Endodermal cell (in vitro differentiated cells): ENCODE data around the gene TTBK1. TPM values are rescaled to one million over a fixed set of nuclear protein-coding genes. Genes with fewer than 3 reads are reported as not detected.

Experiments used
- DNase-seq: peaks from one replicate; pipeline ENCODE4 v3.0.0-alpha.2; 2017
- H3K27ac ChIP-seq: 2 replicates; pipeline ENCODE4 v1.5.1; 2013; ENCODE audit warnings: mild to moderate bottlenecking, low read depth, low read length, moderate library complexity
- H3K27me3 ChIP-seq: 2 replicates; pipeline ENCODE4 v1.6.1; 2013; ENCODE audit warnings: mild to moderate bottlenecking, low read length, moderate library complexity; ENCODE audit not compliant: insufficient read depth, control insufficient read depth, poor library complexity, severe bottlenecking
- H3K36me3 ChIP-seq: 2 replicates; pipeline ENCODE4 v1.7.0; 2013; ENCODE audit warnings: mild to moderate bottlenecking, low read length, moderate library complexity; ENCODE audit not compliant: control insufficient read depth, insufficient read depth
- H3K4me1 ChIP-seq: one replicate; pipeline ENCODE4 v1.7.0; 2013; ENCODE audit warnings: low read length; ENCODE audit not compliant: control insufficient read depth, insufficient read depth
- H3K4me3 ChIP-seq: 2 replicates; pipeline ENCODE4 v1.5.1; 2013; ENCODE audit warnings: mild to moderate bottlenecking, low read length, moderate library complexity
- H3K9ac ChIP-seq: 2 replicates; pipeline ENCODE4 v1.6.1; 2013; ENCODE audit warnings: mild to moderate bottlenecking, low read length, moderate library complexity; ENCODE audit not compliant: poor library complexity, severe bottlenecking; ENCODE audit errors: extremely low read depth
- H3K9me3 ChIP-seq: 2 replicates; pipeline ENCODE4 v1.6.1; 2013; ENCODE audit warnings: mild to moderate bottlenecking, low read length, moderate library complexity; ENCODE audit not compliant: control insufficient read depth
- H3K27ac Mint-ChIP-seq: 2 replicates; pipeline ENCODE4 v1.8.0; 2020; ENCODE audit warnings: mixed read lengths
- H3K27me3 Mint-ChIP-seq: 2 replicates; pipeline ENCODE4 v1.8.0; 2021; ENCODE audit warnings: mild to moderate bottlenecking, mixed read lengths; ENCODE audit not compliant: insufficient read depth
- H3K36me3 Mint-ChIP-seq: 2 replicates; pipeline ENCODE4 v1.8.0; 2020; ENCODE audit warnings: low read depth, mixed read lengths
- H3K4me1 Mint-ChIP-seq: 2 replicates; pipeline ENCODE4 v1.8.0; 2020; ENCODE audit warnings: mixed read lengths
- H3K4me3 Mint-ChIP-seq: 2 replicates; pipeline ENCODE4 v1.8.0; 2020; ENCODE audit warnings: mild to moderate bottlenecking, moderate library complexity, mixed read lengths
- H3K9me3 Mint-ChIP-seq: 2 replicates; pipeline ENCODE4 v1.8.0; 2020; ENCODE audit warnings: mild to moderate bottlenecking, mixed read lengths
- CTCF ChIP-seq: fragments of 200-600 bp; sonication (generic); conservative IDR thresholded peaks from 2 replicates; pipeline ENCODE4 v1.5.0; 2021; ENCODE audit warnings: antibody characterized with exemption, mild to moderate bottlenecking
- WGBS, 2 experiments: methylation state at CpG; one replicate each; pipeline versions ENCODE4 v1.1.5 to v1.1.7; 2013; ENCODE audit warnings: missing lambda C conversion rate in 2 of 2, mixed read lengths in 1 of 2; ENCODE audit not compliant: insufficient coverage in 1 of 2, insufficient read length in 1 of 2; 5-methylcytosine and 5-hydroxymethylcytosine counted together
- total RNA-seq, 2 donors: library from RNA; stranded (reverse); fragmentation: NEBNext Ultra II Directional in 1 of 2; extraction: Animal tissue kit (Norgen Biotek cat#: 25700) in 1 of 2; gene quantifications; 2 replicates in 1 of 2; 3 replicates in 1 of 2; pipeline ENCODE4 v1.2.1, GENCODE V29; 2021

Gene TTBK1
- total RNA-seq, 2 donors from 2014 or later, result 0.62 TPM

- Mint-ChIP-seq H3K36me3 (peaks cover 26% of the 10 kb centered on the region), H3K27me3 (no peaks in the 10 kb centered on the region), H3K4me1 (peaks cover 5% of the 10 kb centered on the region), H3K9me3 (no peaks in the 10 kb centered on the region), H3K27ac (no peak overlapping the region), H3K4me3 (no peak overlapping the region)
- 90 to 97% methylated on average over 10 to 14 of the region's 14 CpGs for WGBS, 2 experiments
- no peak overlapping the region for H3K27ac ChIP-seq
- H3K9ac ChIP-seq, result no peak overlapping the region
- no peak for TF ChIP-seq CTCF
- H3K36me3 ChIP-seq, result no peaks in the 10 kb centered on the region
- no peaks in the 10 kb centered on the region for H3K4me1 ChIP-seq
- H3K4me3 ChIP-seq, result no peak overlapping the region
- DNase-seq, result no peak
- H3K9me3 ChIP-seq, result no peaks in the 10 kb centered on the region
- H3K27me3 ChIP-seq, result no peaks in the 10 kb centered on the region
These were observed 20.1 kb upstream of the TTBK1 start for GRCh38 chr6:43223175-43223574.

GRCh38 chr6:43226192-43226851, 17.0 kb upstream of the TTBK1 start:
- H3K4me1 ChIP-seq, result no peaks in the 10 kb centered on the region
- no peaks in the 10 kb centered on the region for H3K9me3 ChIP-seq
- no peak overlapping the region for H3K9ac ChIP-seq
- WGBS, 2 experiments, result 95 to 96% methylated on average over 8 to 11 of the region's 11 CpGs
- no peak for DNase-seq
- H3K4me3 ChIP-seq, result no peak overlapping the region
- Mint-ChIP-seq H3K4me1 (peaks cover 7% of the 10 kb centered on the region), H3K9me3 (no peaks in the 10 kb centered on the region), H3K36me3 (peaks cover 20% of the 10 kb centered on the region), H3K27me3 (peaks cover 17% of the 10 kb centered on the region), H3K4me3 (no peak overlapping the region), H3K27ac (no peak overlapping the region)
- peaks cover 15% of the 10 kb centered on the region for H3K27me3 ChIP-seq
- TF ChIP-seq CTCF, result no peak
- H3K36me3 ChIP-seq, result no peaks in the 10 kb centered on the region
- no peak overlapping the region for H3K27ac ChIP-seq

- Mint-ChIP-seq H3K27me3 (peaks cover 38% of the 10 kb centered on the region), H3K9me3 (no peaks in the 10 kb centered on the region), H3K4me1 (peaks cover 2% of the 10 kb centered on the region), H3K4me3 (peak within 1 kb of the TSS; percentile 68), H3K27ac (no peak within 1 kb of the TSS), H3K36me3 (peaks cover 15% of the 10 kb centered on the region)
- Histone ChIP-seq H3K9me3 (no peaks in the 10 kb centered on the region), H3K27ac (no peak within 1 kb of the TSS), H3K4me1 (no peaks in the 10 kb centered on the region), H3K27me3 (peaks cover 27% of the 10 kb centered on the region), H3K4me3 (peak within 1 kb of the TSS; percentile 82), H3K36me3 (no peaks in the 10 kb centered on the region), H3K9ac (peak within 1 kb of the TSS; percentile 38)
- peak; percentile 98 for TF ChIP-seq CTCF
- peak; percentile 96 for DNase-seq
- 6 to 10% methylated on average over 37 to 82 of the region's 82 CpGs for WGBS, 2 experiments
These were observed 14.1 kb upstream of the TTBK1 start, which contains the start of gene DNPH1 for GRCh38 chr6:43228951-43229802. Gene DNPH1, minus strand, starts transcription at chr6:43229481. Its CDS starts 25 bp downstream, at chr6:43229456.
